HG03159 (cell line): ENCODE results near the gene KLHDC9.
A peak's percentile ranks its signal among the peaks of the same experiment; 100 is the strongest.
"Not testable (repeated sequence)": the region's sequence is repeated elsewhere in the genome, so short reads cannot be mapped to it uniquely, and the experiment has no call there.

Source experiments
- ATAC-seq: cut with Tn5 transposase; IDR thresholded peaks from one replicate; pipeline ENCODE4 v1.9.1; 2021; ENCODE audit warnings: mild to moderate bottlenecking, moderate library complexity; ENCODE audit not compliant: unreplicated experiment

Gene KLHDC9, protein sequence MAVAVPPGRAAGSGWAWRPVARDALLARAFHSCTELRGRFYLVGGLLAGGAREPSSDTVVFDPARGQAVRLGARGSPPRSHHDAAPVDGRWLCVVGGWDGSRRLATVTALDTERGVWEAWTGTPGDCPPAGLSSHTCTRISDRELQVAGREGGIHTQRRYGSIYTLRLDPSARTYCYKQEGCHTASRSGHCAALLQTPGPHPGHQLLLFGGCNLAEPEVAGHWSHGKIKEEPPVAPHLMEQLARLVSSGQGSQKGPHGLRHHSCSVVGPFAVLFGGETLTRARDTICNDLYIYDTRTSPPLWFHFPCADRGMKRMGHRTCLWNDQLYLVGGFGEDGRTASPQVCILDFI

DNA sequence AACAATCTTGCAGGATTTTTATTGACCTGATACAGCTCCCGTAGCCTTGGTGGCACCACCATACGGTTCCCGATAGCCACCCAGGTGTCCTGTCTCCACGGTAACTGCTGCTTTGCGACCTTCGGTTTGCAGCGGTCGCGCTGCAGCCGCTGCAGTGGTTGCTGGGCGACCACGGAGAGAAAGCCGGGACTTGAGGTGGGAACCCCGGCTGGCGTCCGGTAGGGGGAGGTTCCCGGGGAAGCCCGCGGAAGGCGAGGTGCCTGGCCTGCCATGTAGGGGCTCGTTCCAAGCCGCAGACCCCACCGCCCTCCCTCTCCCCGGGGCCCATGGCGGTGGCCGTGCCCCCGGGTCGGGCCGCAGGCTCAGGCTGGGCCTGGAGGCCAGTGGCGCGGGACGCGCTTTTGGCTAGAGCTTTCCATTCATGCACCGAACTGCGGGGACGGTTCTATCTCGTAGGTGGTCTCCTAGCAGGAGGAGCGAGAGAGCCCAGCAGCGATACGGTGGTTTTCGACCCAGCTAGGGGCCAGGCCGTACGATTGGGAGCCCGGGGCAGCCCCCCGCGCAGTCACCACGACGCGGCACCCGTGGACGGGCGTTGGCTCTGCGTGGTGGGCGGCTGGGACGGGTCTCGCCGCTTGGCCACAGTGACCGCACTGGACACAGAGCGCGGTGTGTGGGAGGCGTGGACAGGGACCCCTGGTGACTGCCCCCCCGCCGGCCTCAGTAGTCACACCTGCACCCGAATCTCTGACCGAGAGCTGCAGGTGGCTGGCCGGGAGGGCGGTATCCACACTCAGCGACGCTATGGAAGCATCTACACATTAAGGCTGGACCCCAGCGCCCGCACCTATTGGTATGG is at the start of gene KLHDC9:
TSS of gene KLHDC9 (plus strand) at position 152 of the 859 bp plus-strand sequence. CDS start at position 327, 175 bp downstream.
- peak; percentile 64 for ATAC-seq

DNA sequence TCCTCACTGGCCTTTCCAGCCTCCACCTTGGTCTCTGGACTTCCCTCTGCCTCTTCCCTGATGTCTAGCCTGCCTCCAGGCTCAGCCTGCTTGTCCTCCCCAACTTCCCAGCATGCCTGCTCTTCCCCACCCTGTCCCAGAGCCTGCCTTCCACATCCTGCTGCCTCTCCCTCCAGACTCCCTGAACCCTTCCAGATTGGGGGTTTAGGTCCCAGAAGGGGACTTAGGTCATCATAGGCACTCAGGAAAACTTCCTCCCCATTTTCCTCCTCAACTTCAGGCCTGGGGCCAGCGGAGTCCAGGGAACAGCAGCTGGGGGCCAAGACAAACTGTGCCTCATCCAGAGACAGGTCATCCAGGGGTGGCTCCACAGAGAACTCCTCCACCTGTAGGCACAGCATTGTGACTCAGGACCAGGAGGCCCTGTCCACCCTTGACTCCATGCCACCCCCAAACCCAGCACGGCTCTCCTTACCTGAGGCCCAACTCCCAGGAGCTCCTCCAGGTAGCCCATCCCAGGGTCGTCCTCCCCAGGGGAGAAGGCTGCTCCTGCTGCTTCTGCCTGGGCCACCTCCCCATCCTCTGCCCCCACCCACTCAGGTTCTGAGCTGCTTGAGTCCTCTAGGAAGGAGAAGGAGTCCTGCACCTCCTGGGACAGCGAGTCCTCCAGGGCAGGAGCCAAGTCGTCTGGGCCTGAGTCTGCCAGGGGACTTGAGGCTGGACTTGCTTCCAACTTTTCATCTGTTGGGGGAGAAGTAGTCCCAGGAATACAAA is 49.0 kb upstream of the KLHDC9 start:
- ATAC-seq, result no peak

DNA sequence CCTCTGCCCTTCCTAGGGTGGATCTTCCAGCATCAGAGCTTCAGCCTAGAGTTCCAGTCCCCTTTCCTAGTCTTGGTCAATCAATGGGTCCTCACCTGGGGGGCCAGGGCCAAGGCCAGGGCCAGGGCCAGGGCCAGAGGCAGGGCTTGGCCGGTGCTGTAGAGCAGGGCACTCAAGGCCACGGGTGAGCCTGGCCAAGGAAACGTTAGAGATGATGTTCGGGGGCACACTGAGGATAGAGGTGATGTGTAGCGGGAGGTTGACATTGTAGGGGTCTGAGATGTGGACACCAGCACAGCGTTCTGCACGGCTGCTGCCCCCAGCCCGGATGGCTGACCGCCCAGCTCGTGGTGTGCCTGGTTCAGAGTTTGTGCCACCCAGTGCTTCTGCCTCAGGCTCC is 46.9 kb upstream of the KLHDC9 start:
- ATAC-seq, result no peak

DNA sequence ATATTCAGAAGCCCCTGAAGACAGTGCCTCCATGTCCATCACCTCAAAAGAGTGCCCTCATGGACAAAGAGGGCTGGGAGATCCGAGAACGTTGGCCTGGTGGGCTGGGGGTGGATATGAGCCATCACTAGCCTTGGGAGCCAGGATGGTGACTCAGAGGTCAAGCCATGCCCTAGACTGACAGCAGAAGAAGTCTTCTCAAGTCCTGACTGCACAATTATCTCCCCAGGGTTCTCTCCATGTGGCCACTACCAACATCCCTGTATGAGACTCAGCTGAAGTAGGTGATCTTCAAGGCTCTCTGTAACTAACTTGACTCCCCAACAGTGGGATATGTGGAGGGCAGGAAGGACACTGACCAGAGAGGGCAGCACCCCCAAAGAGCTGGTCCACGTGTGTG is 45.3 kb upstream of the KLHDC9 start:
- no peak for ATAC-seq

DNA sequence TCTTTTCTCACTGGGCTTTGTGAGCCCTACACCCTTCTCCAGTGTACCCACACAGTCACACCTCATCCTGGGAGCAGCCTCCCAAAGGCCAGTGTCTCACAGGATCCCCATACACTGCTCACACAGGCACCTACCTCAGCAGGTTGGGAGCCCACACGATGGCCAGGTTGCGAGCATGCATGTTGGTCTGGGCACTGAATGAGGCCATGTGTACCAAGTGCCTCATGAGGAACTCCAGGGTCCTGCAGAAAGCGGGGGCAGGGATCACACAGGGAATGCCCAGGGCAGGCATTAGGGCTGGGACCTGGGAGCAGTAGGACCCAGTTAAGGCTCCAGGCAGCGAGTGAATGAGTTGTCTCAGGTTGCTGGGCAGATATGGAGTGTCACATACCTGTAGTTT is 43.9 kb upstream of the KLHDC9 start:
- ATAC-seq, result no peak

DNA sequence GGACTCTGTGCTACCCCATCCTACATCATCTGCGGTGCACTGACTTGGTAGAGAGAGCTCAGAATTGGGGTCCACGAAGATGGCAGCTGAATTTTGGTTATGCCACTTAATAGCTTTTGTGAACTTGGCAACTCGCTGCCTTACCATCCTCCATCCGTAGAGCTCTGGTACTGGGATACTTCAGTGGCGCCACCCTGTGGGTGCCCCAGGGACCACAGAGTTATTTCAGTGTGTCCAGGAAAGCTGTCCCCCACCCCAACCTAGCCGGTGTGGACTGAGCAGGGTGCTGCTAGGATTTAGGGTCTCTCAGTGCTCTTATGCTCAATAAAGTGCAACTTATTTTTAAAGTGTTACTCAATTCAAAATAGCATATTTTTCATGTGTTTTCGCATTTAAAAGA is 43.4 kb upstream of the KLHDC9 start:
- ATAC-seq, result no peak

DNA sequence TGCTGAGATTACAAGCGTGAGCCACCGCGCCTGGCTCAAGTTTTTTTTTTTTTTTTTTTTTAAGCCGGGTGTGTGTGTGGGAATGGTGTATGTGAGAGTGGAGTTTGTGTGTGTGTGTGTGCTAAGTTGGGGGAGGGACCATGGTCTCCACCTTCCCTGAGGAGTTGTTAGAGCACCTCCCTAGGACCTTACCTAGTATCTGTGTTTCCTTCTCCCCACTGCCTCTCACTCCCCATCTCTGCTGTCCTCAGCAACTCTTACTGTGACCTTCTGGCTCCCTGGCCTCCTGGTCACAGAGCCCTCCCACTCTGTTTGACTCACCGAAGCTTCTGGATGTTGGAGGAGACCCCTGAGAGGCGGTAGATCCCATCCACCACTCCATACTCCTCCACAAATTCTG is 38.9 kb upstream of the KLHDC9 start:
- no peak for ATAC-seq

DNA sequence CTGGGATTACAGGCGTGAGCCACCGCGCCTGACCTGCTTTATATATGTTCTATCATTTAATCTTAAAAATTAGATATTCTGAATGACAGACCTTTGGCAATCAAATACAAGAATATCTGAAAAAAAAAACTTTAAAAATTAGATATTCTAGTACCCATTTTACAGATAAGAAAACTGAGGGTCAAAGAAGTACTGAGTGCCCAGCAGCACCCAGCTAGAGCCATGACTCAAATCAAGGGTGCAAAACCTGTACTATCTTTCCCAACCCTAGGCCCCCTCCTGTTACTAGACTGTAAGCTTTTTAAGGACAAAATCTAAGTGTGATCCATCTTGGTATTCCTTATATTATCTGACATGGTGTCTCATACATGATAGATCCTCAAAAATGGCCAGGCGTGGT is 36.7 kb upstream of the KLHDC9 start:
- ATAC-seq, result no peak

DNA sequence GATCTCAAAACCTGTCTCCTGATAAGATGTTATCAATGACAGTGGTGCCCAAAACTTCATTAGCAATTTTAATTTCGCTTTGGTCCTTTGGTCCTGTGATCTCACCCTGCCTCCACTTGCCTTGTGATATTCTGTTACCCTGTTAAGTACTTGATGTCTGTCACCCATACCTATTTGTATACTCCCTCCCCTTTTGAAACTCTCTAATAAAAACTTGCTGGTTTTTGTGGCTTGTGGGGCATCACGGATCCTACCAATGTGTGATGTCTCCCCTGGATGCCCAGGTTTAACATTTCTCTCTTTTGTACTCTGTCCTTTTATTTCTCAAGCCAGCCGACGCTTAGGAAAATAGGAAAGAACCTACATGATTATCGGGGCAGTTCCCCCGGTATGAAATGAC is 34.2 kb upstream of the KLHDC9 start:
- ATAC-seq, result not testable (repeated sequence)

DNA sequence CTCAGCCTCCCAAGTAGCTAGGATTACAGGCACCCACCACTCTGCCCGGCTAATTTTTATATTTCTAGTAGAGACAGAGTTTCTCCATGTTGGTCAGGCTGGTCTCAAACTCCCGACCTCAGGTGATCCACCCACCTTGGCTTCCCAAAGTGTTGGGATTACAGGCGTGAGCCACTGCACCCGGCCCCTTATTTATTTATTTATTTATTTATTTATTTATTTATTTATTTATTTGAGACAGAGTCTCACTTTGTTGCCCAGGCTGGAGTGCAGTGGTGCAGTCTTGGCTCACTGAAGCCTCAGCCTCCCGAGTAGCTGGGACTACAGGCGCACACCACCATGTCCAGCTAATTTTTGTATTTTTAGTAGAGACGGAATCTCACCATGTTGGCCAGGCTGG is 32.5 kb upstream of the KLHDC9 start:
- not testable (repeated sequence) for ATAC-seq

DNA sequence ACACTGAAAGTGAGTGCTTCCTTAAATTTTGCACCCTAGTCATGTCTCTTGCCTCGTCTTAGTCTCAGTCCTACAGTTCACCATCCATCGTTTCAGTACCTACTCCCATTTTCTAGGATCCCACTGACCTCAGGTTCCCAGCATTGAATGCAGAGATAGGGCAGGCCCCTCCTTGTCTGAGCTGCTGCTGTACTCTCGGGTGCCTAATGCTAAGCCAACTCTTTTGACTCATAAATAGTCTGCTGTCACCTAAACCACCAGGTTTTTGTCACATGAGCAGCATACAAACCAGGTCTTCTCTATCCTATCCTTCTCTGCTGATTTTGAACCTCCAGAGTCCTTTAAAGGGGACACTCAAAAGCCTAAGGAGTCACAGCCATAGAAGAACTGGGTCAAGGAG is 31.5 kb upstream of the KLHDC9 start:
- no peak for ATAC-seq

DNA sequence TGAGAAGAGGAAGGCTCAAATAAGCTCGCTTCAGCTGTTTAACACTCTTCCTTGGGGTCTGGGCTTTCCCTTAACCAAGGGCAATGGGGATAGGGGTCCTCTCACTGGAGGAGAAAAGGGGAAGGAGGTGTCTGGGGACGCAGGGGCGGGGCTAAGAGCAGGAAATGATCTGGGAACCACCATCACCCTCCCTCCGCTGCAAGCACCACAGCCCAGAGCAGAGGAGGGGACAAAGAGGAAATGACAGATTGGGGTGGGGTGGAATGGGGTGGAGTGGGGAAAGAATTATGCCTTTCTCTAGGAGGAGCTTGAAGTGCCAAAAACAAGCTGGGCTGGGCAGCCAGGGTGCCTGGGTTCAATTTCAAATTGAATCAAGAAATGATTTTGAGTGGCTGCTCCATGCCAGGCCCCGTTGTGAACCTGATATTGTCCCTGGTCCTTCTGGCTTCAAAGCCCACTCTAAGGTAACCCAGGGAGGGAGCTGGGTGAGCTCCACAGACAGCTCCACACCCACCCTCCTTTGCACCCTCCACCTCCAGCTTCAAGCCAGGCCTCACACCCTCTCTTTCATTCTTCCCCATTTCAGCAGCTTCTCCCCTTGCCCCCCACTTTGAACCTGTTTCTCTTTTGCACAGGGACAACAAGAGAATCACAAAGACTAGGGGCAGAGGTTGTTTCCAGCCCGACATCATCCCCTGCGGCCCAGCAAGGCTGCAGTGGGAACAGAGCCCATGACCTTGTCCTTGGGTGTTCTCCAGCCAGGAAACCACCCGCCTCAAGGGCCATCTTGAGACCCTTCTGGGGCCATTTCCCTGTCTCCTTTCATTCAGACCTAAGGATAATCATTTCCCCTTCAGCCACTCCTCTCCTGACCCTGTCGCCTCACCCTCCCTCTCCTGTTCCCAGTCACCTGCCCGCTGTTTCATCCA is 29.6 kb upstream of the KLHDC9 start:
- ATAC-seq, result peak; percentile 49

DNA sequence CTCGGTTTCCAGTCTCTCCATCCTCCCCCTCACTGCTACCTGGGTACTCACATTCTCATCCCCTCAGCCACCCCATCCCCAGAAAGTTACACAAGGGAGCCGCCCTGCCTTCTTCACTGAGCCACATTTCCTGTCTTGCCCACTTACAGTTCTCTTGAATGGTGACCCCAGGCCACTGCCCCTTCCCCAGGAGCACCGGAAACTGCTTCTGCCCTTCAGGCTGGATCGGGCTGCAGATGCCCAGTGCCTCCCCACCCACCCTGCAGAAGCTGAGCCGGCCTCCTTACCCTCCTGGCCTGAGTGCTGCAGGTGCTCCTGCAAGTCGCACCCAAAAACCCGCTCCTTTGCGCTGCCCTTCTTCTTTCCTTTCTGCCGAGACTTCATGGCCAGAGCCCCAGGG is 28.9 kb upstream of the KLHDC9 start:
- ATAC-seq, result peak; percentile 9

DNA sequence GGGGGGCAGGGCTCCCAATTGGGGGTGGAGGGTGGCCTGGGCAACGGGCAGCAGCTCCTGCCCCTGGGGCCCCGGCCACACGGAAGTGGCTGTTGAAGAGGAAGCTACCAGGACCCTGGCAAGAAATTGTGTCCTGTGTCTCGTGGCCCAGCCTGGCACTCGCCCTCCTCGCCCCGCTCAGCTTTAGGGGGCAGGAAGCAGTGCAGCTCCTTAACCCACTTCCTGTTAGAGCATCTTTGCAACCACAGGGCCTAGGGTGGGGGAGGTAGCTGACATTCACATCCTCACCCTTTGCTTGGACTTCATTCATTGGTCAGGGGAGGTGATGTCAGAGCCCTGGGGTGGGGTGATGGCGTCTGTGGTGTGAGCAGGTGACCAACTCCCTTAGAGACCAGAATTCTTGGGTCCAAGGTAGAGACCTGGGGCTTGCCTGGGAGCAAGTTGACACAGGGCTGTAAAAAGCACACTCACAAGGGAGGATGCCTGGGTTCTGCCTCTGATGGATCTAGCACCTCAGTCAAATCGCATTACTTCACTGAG is 28.4 kb upstream of the KLHDC9 start, which contains the start of gene ARHGAP30:
TSS of gene ARHGAP30 (minus strand) at position 161 of the 540 bp plus-strand sequence. CDS start 267 bp downstream, outside the sequence.
- peak; percentile 69 for ATAC-seq

DNA sequence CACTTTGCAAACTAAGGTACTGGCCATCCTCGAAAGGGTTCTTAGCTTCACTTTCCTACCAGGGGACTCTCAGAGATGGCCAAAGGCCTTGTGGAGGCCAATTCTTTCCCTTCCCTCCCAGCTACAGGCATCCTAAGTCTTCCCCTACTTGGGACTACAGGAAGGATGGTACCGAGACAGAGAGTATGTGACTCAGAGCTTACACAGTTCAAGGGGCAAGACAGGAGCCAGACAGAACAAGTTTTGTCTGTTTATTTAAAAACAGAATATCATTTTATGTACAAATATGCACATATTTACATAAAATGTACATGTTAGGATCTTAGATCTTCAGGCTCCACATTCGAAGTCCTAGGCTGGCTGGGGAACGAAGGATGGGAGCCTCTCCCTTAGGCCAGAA is 27.4 kb upstream of the KLHDC9 start:
- no peak for ATAC-seq

DNA sequence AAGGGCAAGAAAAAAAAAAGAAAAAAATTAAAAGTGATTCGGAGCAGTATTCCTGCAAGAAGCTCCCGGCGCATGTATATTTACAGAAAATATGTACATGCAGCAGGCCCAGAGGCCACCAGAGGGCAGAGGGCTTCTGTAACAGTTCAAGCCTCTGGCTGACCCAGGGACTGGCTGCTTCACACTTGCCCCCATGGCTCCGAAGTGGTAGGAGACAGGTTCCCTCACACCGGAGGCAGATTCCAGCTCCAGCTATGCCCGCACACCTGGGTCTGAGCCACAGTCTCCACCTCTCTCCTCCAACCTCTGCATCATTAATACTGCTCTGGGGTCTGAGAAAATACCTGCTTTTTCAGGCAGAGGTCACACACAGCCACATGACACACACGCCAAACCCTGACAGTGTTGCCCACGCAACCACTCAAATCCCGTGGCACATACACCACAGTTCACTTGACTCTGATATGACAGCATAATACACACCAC is 26.2 kb upstream of the KLHDC9 start:
- ATAC-seq, result no peak

DNA sequence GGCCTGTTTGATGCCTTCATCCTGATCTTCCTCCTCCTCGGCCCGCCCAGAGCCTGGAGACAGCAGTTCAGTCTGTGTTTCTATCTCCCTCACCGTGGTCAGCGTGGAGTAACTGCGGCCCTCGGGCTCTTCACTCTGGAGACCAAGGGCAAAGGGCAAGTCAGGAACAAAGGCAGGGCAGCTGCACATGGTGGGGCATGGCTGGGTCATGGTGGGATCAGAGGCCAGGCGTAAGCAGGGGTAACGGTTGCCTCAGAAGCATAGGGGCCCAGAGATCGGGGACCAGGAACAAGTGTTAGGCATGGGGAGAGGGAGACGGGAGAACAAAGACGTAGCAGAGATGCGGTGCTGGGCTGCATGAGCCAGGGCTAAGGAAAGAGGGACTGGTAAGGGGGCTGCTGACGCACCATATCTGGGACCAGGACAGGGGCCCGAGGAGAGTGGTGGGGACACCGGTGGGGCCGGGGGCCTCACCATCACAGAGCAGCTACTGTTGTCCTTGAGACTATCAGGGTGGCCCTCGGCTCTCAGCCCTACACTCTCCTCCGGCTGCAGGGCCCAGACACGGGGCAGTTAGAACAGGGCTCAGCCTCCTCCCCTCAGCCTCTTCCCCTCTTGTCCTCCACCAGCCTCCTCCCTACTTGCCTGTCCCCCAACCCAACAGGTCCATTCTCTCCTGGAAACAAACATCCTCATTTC is 25.3 kb upstream of the KLHDC9 start:
- ATAC-seq, result no peak

DNA sequence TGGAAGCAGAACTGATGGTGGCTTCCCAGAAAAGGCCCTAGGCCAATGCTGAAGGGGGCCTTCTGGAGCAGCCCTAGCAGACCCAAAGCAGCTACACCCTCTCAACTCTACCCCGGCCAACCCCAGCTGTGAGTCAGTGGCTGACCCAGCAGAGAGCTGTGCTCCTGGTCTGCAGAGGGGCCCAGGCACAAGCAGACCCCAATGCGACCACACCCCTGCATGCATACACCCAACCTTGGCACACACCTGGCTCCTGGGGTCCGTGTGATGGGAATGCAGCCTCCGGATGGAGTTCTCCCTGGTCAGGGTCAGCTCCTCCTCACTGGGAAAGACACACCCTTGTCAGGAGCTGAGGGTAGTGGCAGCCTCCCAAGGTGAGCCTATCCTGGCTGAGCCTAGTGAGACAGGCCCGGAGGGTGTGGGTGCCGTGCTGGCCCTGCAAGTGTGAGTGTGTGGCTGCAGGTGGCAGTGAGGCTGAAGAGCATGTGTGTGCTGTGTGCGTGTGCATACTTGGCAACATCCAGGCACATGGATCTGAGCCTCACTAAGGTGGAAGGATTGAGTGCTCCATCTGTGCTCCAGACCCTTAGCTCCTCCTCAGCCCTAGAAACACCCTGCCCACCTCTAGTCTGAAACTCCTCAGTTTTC is 24.6 kb upstream of the KLHDC9 start:
- ATAC-seq, result no peak
